Measurements from ENCODE around the gene C19orf53. TPM values are rescaled to one million over a fixed set of nuclear protein-coding genes. Genes with fewer than 3 reads are reported as not detected.

The C19orf53 gene
- total RNA-seq: 46.9 and 58.9 TPM in 2 replicates

DNA sequence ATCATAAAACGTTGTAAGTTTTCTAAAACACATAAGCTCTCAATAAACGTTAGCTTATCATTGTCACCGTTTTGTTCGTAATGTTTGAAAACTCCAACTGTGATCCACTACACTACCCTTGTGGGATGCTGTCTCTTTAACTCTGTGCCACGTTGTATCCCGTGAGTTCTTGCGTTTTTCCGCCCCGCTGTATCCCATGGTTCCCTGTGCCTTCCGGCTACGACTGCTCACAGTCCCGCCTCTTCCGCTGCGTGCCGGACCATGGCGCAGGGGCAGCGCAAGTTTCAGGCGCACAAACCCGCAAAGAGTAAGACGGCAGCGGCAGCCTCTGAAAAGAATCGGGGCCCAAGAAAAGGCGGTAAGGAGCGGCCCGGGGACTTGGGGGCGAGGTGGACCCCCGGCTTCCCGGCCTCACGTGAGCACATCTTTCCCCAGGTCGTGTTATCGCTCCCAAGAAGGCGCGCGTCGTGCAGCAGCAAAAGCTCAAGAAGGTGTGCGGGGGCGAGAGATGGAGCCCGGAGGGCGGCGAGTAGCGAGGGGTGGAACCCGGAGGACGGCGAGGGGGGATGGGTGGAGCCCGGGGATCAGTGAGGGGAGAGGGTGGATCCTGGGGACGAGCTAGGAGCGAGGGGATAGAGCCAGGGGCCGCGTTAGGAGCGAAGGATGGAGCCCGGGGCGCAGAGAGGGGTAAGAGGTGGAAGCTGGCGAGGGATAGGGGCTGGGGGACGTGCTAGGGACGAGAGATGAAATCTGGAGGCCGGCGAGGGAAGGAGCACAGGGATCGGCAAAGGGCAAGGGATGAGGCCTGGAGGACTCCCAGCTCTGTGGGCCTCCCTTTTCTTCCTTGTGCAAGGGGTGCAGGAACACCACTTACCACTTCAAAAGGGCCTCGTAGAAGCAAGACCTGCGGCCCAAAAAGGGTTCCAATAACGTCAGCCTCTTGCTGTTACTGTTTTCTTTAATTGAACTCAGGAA lies at the start of gene C19orf53:
Gene C19orf53, plus strand, starts transcription at position 240 of the 975 bp plus-strand sequence. Its CDS starts 22 bp downstream, at position 262.

DNA sequence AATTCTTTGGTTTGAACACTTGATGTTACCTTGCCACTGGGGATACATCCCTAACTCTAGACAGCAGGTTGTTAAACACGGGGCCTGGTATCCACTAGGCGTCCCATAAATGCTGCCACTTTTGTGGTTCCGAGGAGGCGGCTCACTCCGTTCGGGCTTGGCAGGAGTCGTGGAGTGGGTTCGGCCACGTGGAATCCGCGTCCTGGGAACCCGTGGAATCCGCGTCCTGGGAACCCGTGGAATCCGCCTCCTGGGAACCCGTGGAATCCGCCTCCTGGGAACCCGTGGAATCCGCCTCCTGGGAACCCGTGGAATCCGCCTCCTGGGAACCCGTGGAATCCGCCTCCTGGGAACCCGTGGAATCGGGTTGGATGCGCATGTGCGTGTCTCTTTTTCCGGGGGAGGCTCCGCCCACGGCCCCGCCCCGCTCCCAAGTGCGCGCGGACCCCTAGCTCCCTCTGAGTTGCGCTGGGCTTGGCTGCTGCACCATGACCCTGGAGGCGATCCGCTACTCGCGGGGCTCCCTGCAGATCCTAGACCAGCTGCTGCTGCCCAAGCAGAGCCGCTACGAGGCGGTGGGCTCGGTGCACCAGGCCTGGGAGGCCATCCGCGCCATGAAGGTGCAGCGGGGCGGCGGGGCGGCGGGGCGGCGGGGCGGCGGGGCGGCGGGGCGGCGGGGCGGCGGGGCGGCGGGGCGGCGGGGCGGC lies 10.0 kb upstream of the C19orf53 start, which contains the start of gene MRI1:
Gene MRI1, plus strand, starts transcription at position 422 of the 707 bp plus-strand sequence. Its CDS starts 67 bp downstream, at position 489.

DNA sequence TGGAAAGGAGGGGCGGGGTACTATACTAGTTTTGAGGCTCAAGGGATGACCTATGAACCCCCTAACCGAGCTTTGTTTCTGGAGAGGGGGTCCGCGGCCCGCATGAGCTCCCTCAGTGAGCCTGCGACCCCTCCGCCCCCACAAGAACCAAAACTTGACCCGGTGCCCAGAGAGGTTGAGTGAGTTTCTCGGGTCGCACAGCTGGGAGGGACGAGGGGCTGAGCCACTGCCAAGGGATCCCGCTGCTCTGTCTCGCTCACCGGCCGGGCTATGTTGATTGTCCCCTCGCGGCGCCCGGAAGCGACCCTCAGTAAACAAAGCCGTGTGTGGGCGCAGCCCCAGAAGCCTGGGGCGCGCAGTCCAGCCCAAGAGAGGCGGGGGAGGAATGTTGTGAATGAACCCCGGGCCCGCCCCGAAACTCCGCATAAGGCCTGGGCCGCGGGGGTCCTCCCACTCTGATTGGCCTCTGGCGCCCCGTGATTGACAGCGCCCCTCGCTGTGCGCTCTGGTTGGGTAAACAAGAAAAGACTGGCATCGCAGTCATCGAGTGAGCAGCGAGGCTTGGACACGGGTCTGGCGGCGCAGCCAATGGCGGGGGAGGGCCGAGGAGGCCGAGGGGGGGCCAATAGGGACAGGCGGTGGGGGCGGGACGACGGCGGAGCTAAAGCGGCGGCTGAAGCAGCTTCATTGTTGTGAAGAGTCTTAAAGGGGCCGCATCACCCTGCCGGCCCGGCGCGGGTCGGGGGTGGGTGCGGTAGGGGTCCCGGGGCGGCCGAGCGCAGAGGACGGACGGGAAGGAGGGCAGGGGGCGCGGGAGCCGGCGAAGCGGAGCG lies 20.7 kb downstream of the C19orf53 start, which contains the start of gene ZSWIM4:
Gene ZSWIM4, plus strand, starts transcription at position 687 of the 833 bp plus-strand sequence. CDS start 206 bp downstream, outside the sequence.

Other genes starting within 250 kb of the C19orf53 start
- gene MRI1, start 9.9 kb upstream of the C19orf53 start, total RNA-seq: 35.8 and 38.9 TPM in 2 replicates
- gene ZSWIM4, start 21.0 kb downstream of the C19orf53 start, total RNA-seq: 8.0 and 19.4 TPM in 2 replicates
- 0.33 TPM in 1 of 2 replicates, not detected in the other for gene NANOS3, start 102.7 kb downstream of the C19orf53 start, total RNA-seq
- 0.65 and 0.99 TPM in 2 replicates for gene BRME1, start 131.7 kb downstream of the C19orf53 start, total RNA-seq
- 12.2 and 15.5 TPM in 2 replicates for gene CC2D1A, start 131.7 kb downstream of the C19orf53 start, total RNA-seq
- 3.2 and 5.9 TPM in 2 replicates for gene PODNL1, start 164.0 kb downstream of the C19orf53 start, total RNA-seq
- gene DCAF15, start 178.1 kb downstream of the C19orf53 start, total RNA-seq: 7.0 and 10.0 TPM in 2 replicates
- 6.6 and 8.0 TPM in 2 replicates for gene RFX1, start 231.9 kb downstream of the C19orf53 start, total RNA-seq